HG03280 (cell line): Measurements from ENCODE around the gene GNA12.

Source experiments
- ATAC-seq: cut with Tn5 transposase; IDR thresholded peaks from one replicate; pipeline ENCODE4 v1.9.1; 2021; ENCODE audit warnings: mild to moderate bottlenecking, moderate library complexity; ENCODE audit not compliant: unreplicated experiment

The GNA12 gene

GRCh38 chr7:2840458-2840857, 3.6 kb downstream of the GNA12 start:
- no peak for ATAC-seq

- ATAC-seq: no peak
Measured at GRCh38 chr7:2838873-2839578, 5.1 kb downstream of the GNA12 start.

- ATAC-seq: no peak
Measured at GRCh38 chr7:2838451-2838850, 5.7 kb downstream of the GNA12 start.

GRCh38 chr7:2837496-2837895, 6.6 kb downstream of the GNA12 start:
- ATAC-seq: no peak

GRCh38 chr7:2834748-2835441, 9.2 kb downstream of the GNA12 start:
- ATAC-seq: no peak

- no peak for ATAC-seq
Measured at GRCh38 chr7:2833083-2833910, 10.8 kb downstream of the GNA12 start.

- no peak for ATAC-seq
Measured at GRCh38 chr7:2832461-2832860, 11.6 kb downstream of the GNA12 start.

- ATAC-seq: no peak
Measured at GRCh38 chr7:2830609-2831376, 13.3 kb downstream of the GNA12 start.

GRCh38 chr7:2829040-2829439, 15.1 kb downstream of the GNA12 start:
- no peak for ATAC-seq

GRCh38 chr7:2826771-2827170, 17.3 kb downstream of the GNA12 start:
- no peak for ATAC-seq

- ATAC-seq: no peak
Measured at GRCh38 chr7:2825559-2826227, 18.4 kb downstream of the GNA12 start.

- ATAC-seq: peak; percentile 51
Measured at GRCh38 chr7:2824678-2825461, 19.2 kb downstream of the GNA12 start.

- no peak for ATAC-seq
Measured at GRCh38 chr7:2824026-2824677, 20.0 kb downstream of the GNA12 start.

- ATAC-seq: no peak
Measured at GRCh38 chr7:2823130-2823529, 21.0 kb downstream of the GNA12 start.

GRCh38 chr7:2821842-2822507, 22.1 kb downstream of the GNA12 start:
- ATAC-seq: peak; percentile 45

- ATAC-seq: no peak
Measured at GRCh38 chr7:2821161-2821841, 22.8 kb downstream of the GNA12 start.

- no peak for ATAC-seq
Measured at GRCh38 chr7:2820508-2820934, 23.6 kb downstream of the GNA12 start.

- no peak for ATAC-seq
Measured at GRCh38 chr7:2819954-2820397, 24.1 kb downstream of the GNA12 start.
